WTC11 (cell line): Measurements from ENCODE around the gene GIPC1.

Source experiments
- FOXJ3 ChIP-seq: sonication (generic); formaldehyde crosslinking; IDR thresholded peaks from 2 replicates; pipeline ENCODE4 v1.9.0; 2021; ENCODE audit warnings: missing genetic modification reagents, mild to moderate bottlenecking, borderline replicate concordance
- FOXP4 ChIP-seq: sonication (generic); formaldehyde crosslinking; IDR thresholded peaks from 2 replicates; pipeline ENCODE4 v1.8.0; 2022; ENCODE audit warnings: mild to moderate bottlenecking, missing genetic modification reagents

GRCh38 chr19:14536926-14537692, 41.2 kb upstream of the GIPC1 start:
- no peak for TF ChIP-seq FOXP4 (CRISPR knock-in tag)
- no peak for TF ChIP-seq FOXJ3 (CRISPR knock-in tag)
